Measurements from ENCODE around the gene ABO. TPM values are rescaled to one million over a fixed set of nuclear protein-coding genes. Genes with fewer than 3 reads are reported as not detected.
"Not testable (repeated sequence)": the region's sequence is repeated elsewhere in the genome, so short reads cannot be mapped to it uniquely, and the experiment has no call there.

ABO gene
- total RNA-seq, 1 experiment from 2014 or later = 1.2 TPM

DNA sequence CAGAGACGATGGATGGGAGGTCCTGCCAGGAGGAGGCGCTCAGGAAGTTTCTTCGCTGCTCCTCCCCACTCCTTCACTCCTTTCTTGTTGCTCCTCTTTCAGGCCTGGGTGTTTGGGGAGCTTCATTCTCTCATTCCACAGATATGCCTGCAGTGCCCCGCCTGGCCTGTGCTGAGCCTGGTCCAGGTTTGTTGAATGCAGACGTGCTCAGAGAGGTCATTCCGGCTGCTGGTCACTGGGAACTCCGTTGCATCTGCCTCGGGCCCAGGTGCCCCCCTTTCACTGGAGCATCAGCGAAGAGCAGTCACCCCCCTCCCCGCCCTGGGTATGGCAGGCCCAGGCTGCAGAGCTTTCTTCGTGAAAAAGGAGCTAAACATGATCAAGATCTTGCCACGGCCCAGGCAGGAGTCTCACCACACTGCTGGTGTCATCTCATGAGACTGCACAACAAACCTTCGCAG is 45.5 kb upstream of the ABO start:
- Histone ChIP-seq H3K36me3 (ENCODE audit: control insufficient read depth in 1 of 2, insufficient read depth in 2 of 2, low read length in 2 of 2) (no peaks in the 10 kb centered on the region), H3K27me3 (ENCODE audit: insufficient read depth, low read length) (no peaks in the 10 kb centered on the region), H3K9me2 (ENCODE audit: insufficient read depth) (no peaks in the 10 kb centered on the region), H3K4me3 (replicated peaks in 1 of 2; ENCODE audit: low read depth in 1 of 2, low read length in 2 of 2) (no peak overlapping the region), H3K79me2 (ENCODE audit: insufficient read depth, low read length) (no peaks in the 10 kb centered on the region), H3K9ac (ENCODE audit: low read length) (no peak overlapping the region), H3K4me2 (ENCODE audit: low read length) (no peak overlapping the region), H4K20me1 (ENCODE audit: insufficient read depth) (no peaks in the 10 kb centered on the region), H3K4me1 (ENCODE audit: control insufficient read depth in 1 of 2, insufficient read depth in 2 of 2, low read length in 2 of 2) (no peaks in the 10 kb centered on the region), H2AFZ (ENCODE audit: low read depth, low read length, poor library complexity, severe bottlenecking) (no peak overlapping the region), H3K27ac (ENCODE audit: low read depth, low read length) (no peak overlapping the region), H3K9me3 (ENCODE audit: control insufficient read depth in 1 of 2, insufficient read depth in 1 of 2, low read depth in 1 of 2, low read length in 2 of 2) (no peaks in the 10 kb centered on the region)
- peak; percentile 38; the same call in 1 of the 2 replicates for ATAC-seq
- no peak for DNase-seq (ENCODE audit: low read depth, low spot score)
- CTCF ChIA-PET = interaction anchor here (0.8 kb wide), 1 partner anchor 134 kb away, joined by 3 read pairs; no protein-coding TSS in a partner anchor
- BruUV-seq (replicated peaks) = no TSS peak
- TF ChIP-seq, protein P1, sequence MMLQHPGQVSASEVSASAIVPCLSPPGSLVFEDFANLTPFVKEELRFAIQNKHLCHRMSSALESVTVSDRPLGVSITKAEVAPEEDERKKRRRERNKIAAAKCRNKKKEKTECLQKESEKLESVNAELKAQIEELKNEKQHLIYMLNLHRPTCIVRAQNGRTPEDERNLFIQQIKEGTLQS (IDR thresholded peaks at IDR 0.05) = no peak
- TF ChIP-seq EGR1 (IDR thresholded peaks at IDR 0.05; ENCODE audit: low read depth) = no peak
- intact Hi-C loops (cut with micrococcal nuclease) = no loop called here
- POLR2A ChIA-PET = no interaction called here
- RAD21 ChIA-PET (ENCODE audit: low non-redundant PET in 1 of 2, low total read pairs in 2 of 2, uncharacterized antibody in 2 of 2, unreplicated experiment in 2 of 2) = interaction anchor here in 1 of 2 experiments (1.2 kb wide), 1 partner anchor 134 kb away, joined by 3 read pairs; no protein-coding TSS in a partner anchor

DNA sequence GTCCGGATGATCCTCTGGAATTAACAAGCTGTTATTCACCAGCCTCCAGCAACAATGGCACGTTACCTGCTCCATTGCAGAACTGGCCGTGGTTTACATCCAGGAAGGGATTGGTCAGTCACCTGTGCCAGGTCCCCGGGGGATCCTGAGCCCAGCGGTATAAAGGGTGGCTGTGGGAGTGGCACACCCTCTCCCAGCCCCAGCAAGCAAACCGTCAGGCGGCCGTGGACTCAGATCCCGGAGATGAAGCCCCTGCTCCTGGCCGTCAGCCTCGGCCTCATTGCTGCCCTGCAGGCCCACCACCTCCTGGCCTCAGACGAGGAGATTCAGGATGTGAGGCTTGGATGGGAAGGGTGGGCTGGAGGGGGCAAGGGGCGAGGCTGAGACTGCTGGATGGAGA is 42.5 kb upstream of the ABO start:
- H3K4me1 ChIP-seq (ENCODE audit: control insufficient read depth in 1 of 2, insufficient read depth in 2 of 2, low read length in 2 of 2); intact Hi-C loops (cut with micrococcal nuclease); H3K27ac ChIP-seq (ENCODE audit: low read depth, low read length); RAD21 ChIA-PET (ENCODE audit: low non-redundant PET in 1 of 2, low total read pairs in 2 of 2, uncharacterized antibody in 2 of 2, unreplicated experiment in 2 of 2); BruUV-seq (replicated peaks); H4K20me1 ChIP-seq (ENCODE audit: insufficient read depth); H3K79me2 ChIP-seq (ENCODE audit: insufficient read depth, low read length); H3K4me3 ChIP-seq (replicated peaks in 1 of 2; ENCODE audit: low read depth in 1 of 2, low read length in 2 of 2); H3K9ac ChIP-seq (ENCODE audit: low read length); H3K36me3 ChIP-seq (ENCODE audit: control insufficient read depth in 1 of 2, insufficient read depth in 2 of 2, low read length in 2 of 2); CTCF ChIA-PET; DNase-seq (ENCODE audit: low read depth, low spot score); ATAC-seq; H3K27me3 ChIP-seq (ENCODE audit: insufficient read depth, low read length); H3K4me2 ChIP-seq (ENCODE audit: low read length); H3K9me2 ChIP-seq (ENCODE audit: insufficient read depth); H3K9me3 ChIP-seq (ENCODE audit: control insufficient read depth in 1 of 2, insufficient read depth in 1 of 2, low read depth in 1 of 2, low read length in 2 of 2); POLR2A ChIA-PET; H2AFZ ChIP-seq (ENCODE audit: low read depth, low read length, poor library complexity, severe bottlenecking): not testable (repeated sequence)

DNA sequence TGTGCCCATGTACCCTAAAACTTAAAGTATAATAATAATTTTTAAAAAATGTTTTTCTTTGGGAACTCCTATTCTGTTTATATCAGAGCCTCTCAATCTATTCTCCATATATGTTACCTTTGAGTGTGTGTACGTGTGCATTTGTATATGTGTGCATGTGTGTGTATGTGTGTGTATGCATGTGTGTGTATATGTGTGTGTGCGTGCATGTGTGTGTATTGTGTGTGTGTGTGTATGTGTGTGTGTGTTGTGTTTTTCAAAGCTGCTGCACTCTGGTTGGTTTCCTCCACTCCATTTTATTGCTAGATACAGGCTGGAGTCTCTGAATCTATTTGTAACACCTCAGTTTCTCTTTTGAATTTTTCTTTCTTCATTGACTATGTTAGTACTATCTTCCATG is 41.0 kb upstream of the ABO start:
- POLR2A ChIA-PET = no interaction called here
- no peak for ATAC-seq
- H3K4me3 ChIP-seq (replicated peaks in 1 of 2; ENCODE audit: low read depth in 1 of 2, low read length in 2 of 2) = no peak overlapping the region

More for the DNA sequence above, 41.0 kb upstream of the ABO start:
- Histone ChIP-seq H3K36me3 (ENCODE audit: control insufficient read depth in 1 of 2, insufficient read depth in 2 of 2, low read length in 2 of 2) (no peaks in the 10 kb centered on the region), H2AFZ (ENCODE audit: low read depth, low read length, poor library complexity, severe bottlenecking) (no peak overlapping the region), H3K4me1 (ENCODE audit: control insufficient read depth in 1 of 2, insufficient read depth in 2 of 2, low read length in 2 of 2) (no peaks in the 10 kb centered on the region), H4K20me1 (ENCODE audit: insufficient read depth) (no peaks in the 10 kb centered on the region), H3K4me2 (ENCODE audit: low read length) (no peak overlapping the region), H3K9ac (ENCODE audit: low read length) (no peak overlapping the region), H3K79me2 (ENCODE audit: insufficient read depth, low read length) (no peaks in the 10 kb centered on the region), H3K27me3 (ENCODE audit: insufficient read depth, low read length) (no peaks in the 10 kb centered on the region), H3K9me2 (ENCODE audit: insufficient read depth) (no peaks in the 10 kb centered on the region), H3K27ac (ENCODE audit: low read depth, low read length) (no peak overlapping the region), H3K9me3 (ENCODE audit: control insufficient read depth in 1 of 2, insufficient read depth in 1 of 2, low read depth in 1 of 2, low read length in 2 of 2) (no peaks in the 10 kb centered on the region)
- BruUV-seq (replicated peaks) = no TSS peak
- ChIA-PET RAD21 (ENCODE audit: low non-redundant PET in 1 of 2, low total read pairs in 2 of 2, uncharacterized antibody in 2 of 2, unreplicated experiment in 2 of 2) (no interaction called here), CTCF (no interaction called here)
- intact Hi-C loops (cut with micrococcal nuclease) = no loop called here
- DNase-seq (ENCODE audit: low read depth, low spot score) = no peak
- TF ChIP-seq, protein P2, sequence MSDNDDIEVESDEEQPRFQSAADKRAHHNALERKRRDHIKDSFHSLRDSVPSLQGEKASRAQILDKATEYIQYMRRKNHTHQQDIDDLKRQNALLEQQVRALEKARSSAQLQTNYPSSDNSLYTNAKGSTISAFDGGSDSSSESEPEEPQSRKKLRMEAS (IDR thresholded peaks at IDR 0.05) = no peak

Measured in HCT116 (cell line).